ENCODE data around the gene DOCK2.
"Not testable (repeated sequence)": the region's sequence is repeated elsewhere in the genome, so short reads cannot be mapped to it uniquely, and the experiment has no call there.

DOCK2 gene

DNA sequence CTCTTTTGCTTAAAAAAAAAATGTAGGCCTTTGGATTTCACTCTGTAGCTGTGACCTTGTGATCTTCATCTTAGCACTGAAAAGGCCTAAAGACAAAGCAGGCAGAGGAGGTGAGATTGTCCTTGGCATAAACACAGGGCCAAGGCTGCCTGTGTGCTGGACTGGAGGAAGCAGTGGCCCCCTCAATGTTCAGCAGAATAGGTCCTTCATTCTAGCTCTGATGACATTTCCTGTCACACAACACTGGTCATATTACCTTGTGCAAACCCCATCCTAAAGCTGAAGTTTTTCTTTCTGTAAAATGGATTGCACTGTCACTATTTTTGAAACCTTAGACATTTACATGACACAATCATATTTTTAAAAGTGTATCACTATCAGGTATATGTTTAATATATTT is 195.8 kb downstream of the DOCK2 start:
- no peaks in the 10 kb centered on the region for H3K4me1 ChIP-seq (ENCODE audit: insufficient read depth, low read length)
- no peak overlapping the region for H3K27ac ChIP-seq (ENCODE audit: low read depth, low read length)
- no peaks in the 10 kb centered on the region for H3K36me3 ChIP-seq (ENCODE audit: insufficient read depth, low read length)
- H3K9ac ChIP-seq (ENCODE audit: low read length): no peak overlapping the region
- no peaks in the 10 kb centered on the region for H3K9me3 ChIP-seq (ENCODE audit: low read length)
- H3K4me3 ChIP-seq (ENCODE audit: low read depth in 1 of 2, low read length in 2 of 2): no peak overlapping the region
- no peaks in the 10 kb centered on the region for H3K27me3 ChIP-seq (ENCODE audit: control insufficient read depth in 1 of 2, insufficient read depth in 2 of 2, low read length in 2 of 2)

DNA sequence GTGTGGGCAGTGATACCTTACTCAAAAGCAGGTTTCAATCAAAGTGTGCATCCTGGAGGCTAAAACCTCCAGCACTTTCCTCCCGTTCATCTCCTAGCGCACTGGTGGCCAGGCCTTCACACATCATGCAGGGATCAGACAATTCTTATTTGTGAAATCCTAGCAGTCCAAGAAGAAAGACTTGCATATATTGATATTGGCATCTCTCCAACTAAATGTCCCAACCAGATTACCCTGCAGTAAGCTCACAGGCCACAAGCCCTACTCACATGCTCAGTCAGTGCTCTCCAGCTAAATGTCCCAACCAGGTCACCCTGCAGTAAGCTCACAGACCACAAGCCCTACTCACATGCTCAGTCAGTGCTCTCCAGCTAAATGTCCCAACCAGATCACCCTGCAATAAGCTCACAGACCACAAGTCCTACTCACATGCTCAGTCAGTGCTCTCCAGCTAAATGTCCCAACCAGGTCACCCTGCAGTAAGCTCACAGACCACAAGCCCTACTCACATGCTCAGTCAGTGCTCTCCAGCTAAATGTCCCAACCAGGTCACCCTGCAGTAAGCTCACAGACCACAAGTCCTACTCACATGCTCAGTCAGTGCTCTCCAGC is 196.7 kb downstream of the DOCK2 start:
- H3K36me3 ChIP-seq (ENCODE audit: insufficient read depth, low read length); H3K9me3 ChIP-seq (ENCODE audit: low read length); H3K27me3 ChIP-seq (ENCODE audit: control insufficient read depth in 1 of 2, insufficient read depth in 2 of 2, low read length in 2 of 2); H3K9ac ChIP-seq (ENCODE audit: low read length); H3K27ac ChIP-seq (ENCODE audit: low read depth, low read length); H3K4me1 ChIP-seq (ENCODE audit: insufficient read depth, low read length); H3K4me3 ChIP-seq (ENCODE audit: low read depth in 1 of 2, low read length in 2 of 2): not testable (repeated sequence)

- not testable (repeated sequence) for H3K27me3 ChIP-seq (ENCODE audit: control insufficient read depth in 1 of 2, insufficient read depth in 2 of 2, low read length in 2 of 2); H3K4me3 ChIP-seq (ENCODE audit: low read depth in 1 of 2, low read length in 2 of 2); H3K27ac ChIP-seq (ENCODE audit: low read depth, low read length); H3K9ac ChIP-seq (ENCODE audit: low read length); H3K36me3 ChIP-seq (ENCODE audit: insufficient read depth, low read length); H3K9me3 ChIP-seq (ENCODE audit: low read length); H3K4me1 ChIP-seq (ENCODE audit: insufficient read depth, low read length)
These were observed 197.5 kb downstream of the DOCK2 start for GRCh38 chr5:169834540-169834939.

GRCh38 chr5:169836835-169837536 is 199.9 kb downstream of the DOCK2 start:
- H3K9ac ChIP-seq (ENCODE audit: low read length): no peak overlapping the region
- no peak overlapping the region for H3K4me3 ChIP-seq (ENCODE audit: low read depth in 1 of 2, low read length in 2 of 2)
- no peaks in the 10 kb centered on the region for H3K4me1 ChIP-seq (ENCODE audit: insufficient read depth, low read length)
- H3K27ac ChIP-seq (ENCODE audit: low read depth, low read length): no peak overlapping the region
- no peaks in the 10 kb centered on the region for H3K27me3 ChIP-seq (ENCODE audit: control insufficient read depth in 1 of 2, insufficient read depth in 2 of 2, low read length in 2 of 2)
- H3K36me3 ChIP-seq (ENCODE audit: insufficient read depth, low read length): no peaks in the 10 kb centered on the region
- H3K9me3 ChIP-seq (ENCODE audit: low read length): no peaks in the 10 kb centered on the region

DNA sequence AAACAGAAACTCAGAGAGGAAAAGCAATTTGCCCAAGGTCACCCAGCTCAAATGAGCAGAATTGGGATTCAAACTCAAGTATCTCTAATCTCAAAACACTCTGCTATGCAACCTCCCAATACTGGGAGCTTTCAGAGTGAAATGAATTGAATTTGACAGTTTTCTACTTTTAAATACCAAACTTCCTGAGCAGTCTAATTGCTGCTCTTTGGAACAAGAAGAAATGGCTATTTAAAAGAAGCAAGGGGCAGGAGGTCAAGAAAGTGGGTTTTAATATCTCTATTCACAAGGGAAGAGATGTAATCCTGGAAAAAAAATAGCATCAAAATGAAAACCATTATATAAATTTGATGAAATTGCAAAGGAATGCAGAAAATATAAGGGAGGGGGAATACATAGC is 200.6 kb downstream of the DOCK2 start:
- H3K4me1 ChIP-seq (ENCODE audit: insufficient read depth, low read length): no peaks in the 10 kb centered on the region
- H3K27me3 ChIP-seq (ENCODE audit: control insufficient read depth in 1 of 2, insufficient read depth in 2 of 2, low read length in 2 of 2): no peaks in the 10 kb centered on the region
- H3K9me3 ChIP-seq (ENCODE audit: low read length): no peaks in the 10 kb centered on the region
- no peak overlapping the region for H3K9ac ChIP-seq (ENCODE audit: low read length)
- no peaks in the 10 kb centered on the region for H3K36me3 ChIP-seq (ENCODE audit: insufficient read depth, low read length)
- no peak overlapping the region for H3K4me3 ChIP-seq (ENCODE audit: low read depth in 1 of 2, low read length in 2 of 2)
- no peak overlapping the region for H3K27ac ChIP-seq (ENCODE audit: low read depth, low read length)

DNA sequence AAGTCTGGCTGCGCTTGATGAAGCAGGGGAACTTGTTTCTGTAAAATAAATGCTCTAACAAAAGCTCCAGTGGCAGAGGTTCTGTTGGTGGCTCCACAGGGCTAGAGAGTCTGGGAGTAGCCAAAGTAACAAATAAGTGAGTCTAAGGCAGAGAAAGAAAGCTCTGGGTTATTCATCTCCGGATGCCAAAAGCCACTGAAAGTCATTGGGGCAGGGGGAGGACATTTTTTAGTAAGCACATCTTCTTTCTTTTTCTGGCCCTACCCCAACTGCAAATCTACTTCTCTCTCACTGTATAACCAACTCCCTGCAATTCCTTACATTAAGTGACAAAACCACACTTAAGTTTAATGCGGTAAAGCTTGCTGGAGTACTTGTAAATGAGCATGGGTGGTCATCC is 201.6 kb downstream of the DOCK2 start:
- no peaks in the 10 kb centered on the region for H3K9me3 ChIP-seq (ENCODE audit: low read length)

DNA sequence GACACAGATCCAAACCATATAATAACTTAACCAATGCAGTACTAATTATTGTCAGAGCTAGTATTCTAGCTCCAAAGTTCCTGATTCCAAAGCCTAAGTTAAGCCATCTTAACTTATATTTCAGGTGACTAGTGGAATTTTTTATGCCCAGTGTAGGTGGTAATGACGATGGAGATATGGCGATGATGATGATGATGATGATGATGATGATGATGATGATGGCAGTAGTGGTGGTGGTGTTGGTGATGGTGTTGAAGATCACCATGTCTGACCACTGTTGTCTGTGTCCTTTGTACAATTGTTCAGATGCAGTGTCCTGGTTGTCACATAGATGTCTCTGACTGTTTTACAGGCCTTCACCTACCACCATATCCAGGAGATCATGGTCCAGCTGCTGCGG is 203.3 kb downstream of the DOCK2 start:
- Histone ChIP-seq H3K4me1 (ENCODE audit: insufficient read depth, low read length) (no peaks in the 10 kb centered on the region), H3K27ac (ENCODE audit: low read depth, low read length) (no peak overlapping the region), H3K27me3 (ENCODE audit: control insufficient read depth in 1 of 2, insufficient read depth in 2 of 2, low read length in 2 of 2) (no peaks in the 10 kb centered on the region), H3K9ac (ENCODE audit: low read length) (no peak overlapping the region), H3K4me3 (ENCODE audit: low read depth in 1 of 2, low read length in 2 of 2) (no peak overlapping the region), H3K9me3 (ENCODE audit: low read length) (no peaks in the 10 kb centered on the region), H3K36me3 (ENCODE audit: insufficient read depth, low read length) (no peaks in the 10 kb centered on the region)

More for the DNA sequence above, 201.6 kb downstream of the DOCK2 start:
- no peak overlapping the region for H3K4me3 ChIP-seq (ENCODE audit: low read depth in 1 of 2, low read length in 2 of 2)
- no peaks in the 10 kb centered on the region for H3K4me1 ChIP-seq (ENCODE audit: insufficient read depth, low read length)
- no peak overlapping the region for H3K27ac ChIP-seq (ENCODE audit: low read depth, low read length)
- no peak overlapping the region for H3K9ac ChIP-seq (ENCODE audit: low read length)
- no peaks in the 10 kb centered on the region for H3K27me3 ChIP-seq (ENCODE audit: control insufficient read depth in 1 of 2, insufficient read depth in 2 of 2, low read length in 2 of 2)
- no peaks in the 10 kb centered on the region for H3K36me3 ChIP-seq (ENCODE audit: insufficient read depth, low read length)

- Histone ChIP-seq H3K36me3 (ENCODE audit: insufficient read depth, low read length) (no peaks in the 10 kb centered on the region), H3K4me1 (ENCODE audit: insufficient read depth, low read length) (no peaks in the 10 kb centered on the region), H3K27ac (ENCODE audit: low read depth, low read length) (no peak overlapping the region), H3K9me3 (ENCODE audit: low read length) (no peaks in the 10 kb centered on the region), H3K9ac (ENCODE audit: low read length) (no peak overlapping the region), H3K4me3 (ENCODE audit: low read depth in 1 of 2, low read length in 2 of 2) (no peak overlapping the region), H3K27me3 (ENCODE audit: control insufficient read depth in 1 of 2, insufficient read depth in 2 of 2, low read length in 2 of 2) (no peaks in the 10 kb centered on the region)
These were observed 205.6 kb downstream of the DOCK2 start for GRCh38 chr5:169842699-169843098.

- no peaks in the 10 kb centered on the region for H3K4me1 ChIP-seq (ENCODE audit: insufficient read depth, low read length)
- H3K4me3 ChIP-seq (ENCODE audit: low read depth in 1 of 2, low read length in 2 of 2): no peak overlapping the region
- H3K36me3 ChIP-seq (ENCODE audit: insufficient read depth, low read length): no peaks in the 10 kb centered on the region
- no peak overlapping the region for H3K27ac ChIP-seq (ENCODE audit: low read depth, low read length)
- no peaks in the 10 kb centered on the region for H3K27me3 ChIP-seq (ENCODE audit: control insufficient read depth in 1 of 2, insufficient read depth in 2 of 2, low read length in 2 of 2)
- no peaks in the 10 kb centered on the region for H3K9me3 ChIP-seq (ENCODE audit: low read length)
- no peak overlapping the region for H3K9ac ChIP-seq (ENCODE audit: low read length)
These were observed 210.4 kb downstream of the DOCK2 start for GRCh38 chr5:169847519-169847918.

DNA sequence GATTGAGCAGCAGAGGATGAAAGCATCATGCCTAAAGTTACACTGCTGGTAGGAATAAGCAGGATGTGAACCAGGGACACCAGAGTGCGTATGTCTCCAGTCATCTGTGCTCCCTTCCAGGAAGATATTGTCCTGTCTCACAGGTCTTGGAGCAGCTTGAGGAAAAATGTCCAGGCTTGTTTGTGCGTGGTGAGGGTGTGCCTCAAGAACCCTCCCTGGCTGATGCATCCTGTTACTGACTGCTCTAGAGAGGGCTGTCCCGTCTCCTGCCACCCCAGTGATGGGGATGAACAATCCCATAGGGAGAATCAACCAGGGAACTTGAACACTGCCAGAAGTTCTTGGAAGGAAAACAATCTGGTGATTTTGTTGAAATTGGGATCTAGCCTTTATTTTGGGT is 211.2 kb downstream of the DOCK2 start:
- Histone ChIP-seq H3K27me3 (ENCODE audit: control insufficient read depth in 1 of 2, insufficient read depth in 2 of 2, low read length in 2 of 2) (no peaks in the 10 kb centered on the region), H3K9ac (ENCODE audit: low read length) (no peak overlapping the region), H3K27ac (ENCODE audit: low read depth, low read length) (no peak overlapping the region), H3K4me1 (ENCODE audit: insufficient read depth, low read length) (no peaks in the 10 kb centered on the region), H3K9me3 (ENCODE audit: low read length) (no peaks in the 10 kb centered on the region), H3K4me3 (ENCODE audit: low read depth in 1 of 2, low read length in 2 of 2) (no peak overlapping the region), H3K36me3 (ENCODE audit: insufficient read depth, low read length) (no peaks in the 10 kb centered on the region)

DNA sequence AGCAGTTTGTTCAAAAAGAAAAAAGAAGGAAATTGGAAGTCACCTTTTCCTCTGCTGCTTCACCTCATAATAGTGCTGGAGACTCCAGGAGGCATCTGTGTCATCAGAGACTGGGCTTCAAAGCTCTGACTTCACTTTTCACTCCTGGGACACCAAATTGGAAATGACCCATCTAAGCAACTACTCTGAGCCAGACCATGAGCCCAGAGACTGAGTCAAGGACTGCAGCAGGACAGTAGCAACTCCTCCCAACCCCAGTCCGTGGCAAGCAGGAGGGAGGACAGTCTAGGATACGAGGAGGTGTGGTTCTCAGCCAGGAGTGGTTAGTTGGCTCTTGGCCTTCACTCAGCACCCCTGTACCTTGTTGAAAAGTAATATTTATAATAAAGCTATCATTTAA is 211.7 kb downstream of the DOCK2 start:
- H3K9ac ChIP-seq (ENCODE audit: low read length): no peak overlapping the region
- H3K36me3 ChIP-seq (ENCODE audit: insufficient read depth, low read length): no peaks in the 10 kb centered on the region

DNA sequence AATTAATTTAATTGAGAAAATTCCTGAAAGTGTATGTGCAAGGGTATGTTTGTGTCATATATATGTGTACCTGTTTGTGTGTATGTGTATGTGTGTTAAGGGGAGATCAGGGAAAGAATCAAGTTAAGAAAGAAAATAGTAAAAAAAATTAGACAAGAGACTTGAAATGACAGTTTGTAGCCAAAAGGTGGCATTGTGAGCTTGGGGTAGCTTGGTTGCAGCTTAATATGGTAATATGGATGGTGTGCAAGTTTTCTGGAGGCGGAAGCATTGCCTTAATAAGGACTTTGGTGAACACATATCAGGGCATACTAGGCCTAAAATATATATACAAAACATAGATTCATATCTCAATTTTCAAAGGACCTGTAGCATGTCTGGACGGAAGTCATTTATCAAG is 213.3 kb downstream of the DOCK2 start:
- H3K36me3 ChIP-seq (ENCODE audit: insufficient read depth, low read length): no peaks in the 10 kb centered on the region
- H3K9ac ChIP-seq (ENCODE audit: low read length): no peak overlapping the region
- H3K4me3 ChIP-seq (ENCODE audit: low read depth in 1 of 2, low read length in 2 of 2): no peak overlapping the region
- no peaks in the 10 kb centered on the region for H3K4me1 ChIP-seq (ENCODE audit: insufficient read depth, low read length)
- no peaks in the 10 kb centered on the region for H3K27me3 ChIP-seq (ENCODE audit: control insufficient read depth in 1 of 2, insufficient read depth in 2 of 2, low read length in 2 of 2)
- no peak overlapping the region for H3K27ac ChIP-seq (ENCODE audit: low read depth, low read length)
- no peaks in the 10 kb centered on the region for H3K9me3 ChIP-seq (ENCODE audit: low read length)

More for the DNA sequence above, 211.7 kb downstream of the DOCK2 start:
- H3K9me3 ChIP-seq (ENCODE audit: low read length): no peaks in the 10 kb centered on the region
- H3K4me3 ChIP-seq (ENCODE audit: low read depth in 1 of 2, low read length in 2 of 2): no peak overlapping the region
- H3K27me3 ChIP-seq (ENCODE audit: control insufficient read depth in 1 of 2, insufficient read depth in 2 of 2, low read length in 2 of 2): no peaks in the 10 kb centered on the region
- H3K27ac ChIP-seq (ENCODE audit: low read depth, low read length): no peak overlapping the region
- H3K4me1 ChIP-seq (ENCODE audit: insufficient read depth, low read length): no peaks in the 10 kb centered on the region

Data from muscle layer of colon (tissue), 2 donors.